Stimulated activated CD4-positive, alpha-beta T cell treated with anti-CD3 and anti-CD28 coated beads, Interleukin-1b, Interleukin-23, amount 100 ng/mL, for 4 hours (primary cell): Measurements from ENCODE around the gene PMF1.
"Not testable (repeated sequence)": the region's sequence is repeated elsewhere in the genome, so short reads cannot be mapped to it uniquely, and the experiment has no call there.

Experiments
- DNase-seq, 2 donors: peaks; one replicate each; pipeline ENCODE4 v3.0.0-alpha.2; 2020; ENCODE audit warnings: low read depth in 2 of 2

The PMF1 gene

DNA sequence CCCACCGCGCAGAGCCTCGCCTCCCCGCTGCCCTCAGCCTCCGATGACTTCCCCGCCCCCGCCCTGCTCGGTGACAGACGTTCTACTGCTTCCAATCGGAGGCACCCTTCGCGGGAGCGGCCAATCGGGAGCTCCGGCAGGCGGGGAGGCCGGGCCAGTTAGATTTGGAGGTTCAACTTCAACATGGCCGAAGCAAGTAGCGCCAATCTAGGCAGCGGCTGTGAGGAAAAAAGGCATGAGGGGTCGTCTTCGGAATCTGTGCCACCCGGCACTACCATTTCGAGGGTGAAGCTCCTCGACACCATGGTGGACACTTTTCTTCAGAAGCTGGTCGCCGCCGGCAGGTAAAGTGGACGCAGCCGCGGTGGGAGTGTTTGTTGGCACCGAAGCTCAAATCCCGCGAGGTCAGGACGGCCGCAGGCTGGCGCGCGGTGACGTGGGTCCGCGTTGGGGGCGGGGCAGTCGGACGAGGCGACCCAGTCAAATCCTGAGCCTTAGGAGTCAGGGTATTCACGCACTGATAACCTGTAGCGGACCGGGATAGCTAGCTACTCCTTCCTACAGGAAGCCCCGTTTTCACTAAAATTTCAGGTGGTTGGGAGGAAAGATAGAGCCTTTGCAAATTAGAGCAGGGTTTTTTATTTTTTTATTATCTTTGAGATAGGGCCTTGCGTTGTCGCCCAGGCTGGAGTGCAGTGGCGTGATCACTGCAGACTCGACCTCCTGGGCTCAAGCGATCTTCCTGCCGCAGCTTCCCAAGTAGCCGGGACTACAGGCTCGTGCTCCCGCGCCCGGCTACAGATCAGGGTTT is at the start of gene PMF1:
TSS of gene PMF1 (plus strand) at position 175 of the 811 bp plus-strand sequence. CDS start at position 184, 9 bp downstream.
- peak; percentile 93 to 94 for DNase-seq

DNA sequence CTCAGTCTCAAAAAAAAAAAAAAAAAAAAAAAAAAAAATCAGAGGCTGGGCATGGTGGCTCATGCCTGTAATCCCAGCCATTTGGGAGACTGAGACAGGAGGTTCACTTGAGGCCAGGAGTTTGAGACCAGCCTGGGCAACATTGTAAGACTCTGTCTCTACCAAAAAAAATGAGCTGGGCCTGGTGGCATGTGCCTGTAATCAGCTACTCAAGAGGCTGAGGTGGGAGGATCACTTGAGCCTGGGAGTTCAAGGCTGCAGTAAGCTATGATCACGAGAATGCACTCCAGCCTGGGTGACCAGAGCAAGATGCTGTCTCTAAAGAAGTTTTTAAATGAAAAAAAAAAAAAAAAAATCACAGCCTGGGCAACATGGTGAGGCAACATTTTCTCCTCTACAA is 49.1 kb upstream of the PMF1 start:
- DNase-seq: no peak

GRCh38 chr1:156164125-156164831 is 48.5 kb upstream of the PMF1 start:
- DNase-seq: no peak

DNA sequence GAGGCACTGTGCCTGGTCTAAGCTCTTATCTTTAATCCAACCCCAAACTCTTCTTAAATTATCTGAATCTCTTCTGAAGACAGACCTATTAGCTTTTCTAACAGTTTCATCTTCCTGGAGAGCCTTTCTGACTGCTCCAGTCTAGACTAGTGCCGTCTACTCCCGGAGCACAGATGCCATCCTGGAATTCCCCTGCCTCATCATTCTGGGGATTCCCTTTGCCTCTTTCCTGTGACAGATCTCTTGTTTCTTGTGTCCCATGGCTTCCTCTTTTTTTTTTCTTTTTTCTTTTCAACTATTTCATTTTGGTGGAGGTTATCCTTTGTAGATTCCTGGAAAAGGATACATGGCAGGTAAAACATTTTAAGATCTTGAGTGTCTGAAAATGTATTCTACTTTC is 47.7 kb upstream of the PMF1 start:
- DNase-seq: no peak

DNA sequence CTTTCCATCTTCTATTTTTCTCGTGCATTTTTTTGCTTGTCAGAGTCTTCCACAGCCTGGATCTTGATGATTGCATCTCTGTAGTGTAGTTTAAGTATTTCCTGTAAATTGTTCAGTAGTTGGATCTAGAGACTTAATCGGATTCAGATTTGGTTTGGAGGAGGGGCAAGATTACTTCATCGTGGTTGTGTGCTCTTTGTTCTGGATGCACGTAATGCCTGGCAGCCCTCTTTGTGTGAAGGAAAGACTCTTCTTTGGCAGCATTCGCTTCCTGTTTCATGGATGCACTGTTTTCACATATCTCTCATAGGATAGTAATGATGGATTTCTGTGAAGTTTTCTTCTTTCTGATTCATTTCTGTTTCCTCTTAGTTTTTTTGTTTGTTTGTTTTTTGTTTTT is 45.3 kb upstream of the PMF1 start:
- DNase-seq: no peak

DNA sequence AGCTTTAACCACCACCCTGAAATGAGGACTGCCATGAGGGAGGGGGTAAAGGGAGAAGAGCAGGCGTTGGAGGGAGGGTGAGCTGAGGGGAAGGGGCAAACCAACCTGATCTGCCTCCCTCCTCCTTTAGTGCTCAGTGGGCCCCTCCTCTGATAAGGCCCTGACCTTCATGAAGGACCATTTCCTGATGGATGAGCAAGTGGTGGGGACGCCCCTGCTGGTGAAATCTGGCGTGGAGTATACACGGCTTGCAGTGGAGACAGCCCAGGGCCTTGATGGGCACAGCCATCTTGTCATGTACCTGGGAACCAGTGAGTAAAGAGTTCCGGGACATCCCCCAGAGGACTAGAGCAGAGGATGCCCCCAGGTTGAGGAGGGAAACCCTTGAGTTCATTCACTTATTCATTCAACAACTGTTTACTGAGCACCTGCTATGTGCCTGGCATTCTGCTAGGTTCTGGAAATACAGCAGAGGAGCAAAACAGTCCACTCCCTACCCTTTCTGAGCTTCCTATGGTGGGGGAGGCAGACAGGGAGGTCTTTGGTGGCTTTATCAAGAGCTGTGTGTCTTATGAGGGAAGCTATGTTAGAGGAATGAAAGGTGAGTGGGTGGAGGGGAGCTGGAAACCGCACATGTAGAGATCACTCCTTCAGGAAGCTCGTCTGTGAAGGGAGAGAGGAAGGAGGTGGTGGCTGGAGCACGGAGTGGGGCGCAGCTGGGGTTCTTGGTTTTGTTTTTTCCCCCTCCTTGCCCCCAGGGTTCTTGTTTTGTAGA is 39.9 kb upstream of the PMF1 start:
- no peak for DNase-seq

- no peak for DNase-seq
Observed at GRCh38 chr1:156176610-156177210, 36.1 kb upstream of the PMF1 start.

GRCh38 chr1:156177919-156178654 is 34.7 kb upstream of the PMF1 start:
- no peak for DNase-seq

GRCh38 chr1:156180471-156180870 is 32.3 kb upstream of the PMF1 start:
- no peak for DNase-seq

GRCh38 chr1:156181391-156181924 is 31.3 kb upstream of the PMF1 start:
- not testable (repeated sequence) for DNase-seq

DNA sequence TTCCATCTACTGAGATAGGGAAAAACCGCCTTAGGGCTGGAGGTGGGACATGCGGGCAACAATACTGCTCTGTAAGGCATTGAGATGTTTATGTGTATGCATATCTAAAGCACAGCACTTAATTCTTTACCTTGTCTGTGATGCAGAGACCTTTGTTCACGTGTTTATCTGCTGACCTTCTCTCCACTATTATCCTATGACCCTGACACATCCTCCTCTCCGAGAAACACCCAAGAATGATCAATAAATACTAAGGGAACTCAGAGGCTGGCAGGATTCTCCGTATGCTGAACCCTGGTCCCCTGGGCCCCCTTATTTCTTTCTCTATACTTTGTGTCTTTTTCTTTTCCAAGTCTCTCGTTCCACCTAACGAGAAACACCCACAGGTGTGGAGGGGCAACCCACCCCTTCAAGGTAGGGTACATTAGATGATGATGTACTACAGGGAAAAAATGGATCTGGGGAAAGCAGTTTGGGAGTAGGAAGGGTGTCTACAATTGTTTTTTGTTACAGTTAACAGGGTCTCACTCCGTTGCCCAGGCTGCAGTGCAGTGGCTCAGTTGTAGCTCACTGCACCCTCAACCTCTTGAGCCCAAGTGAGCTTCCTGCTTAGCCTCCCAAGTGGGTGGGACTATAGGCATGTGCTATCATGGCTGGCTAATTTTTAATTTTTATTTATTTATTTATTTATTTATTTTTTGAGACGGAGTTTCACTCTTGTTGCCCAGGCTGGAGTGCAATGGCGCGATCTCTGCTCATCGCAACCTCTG is 30.6 kb upstream of the PMF1 start:
- DNase-seq: not testable (repeated sequence)

GRCh38 chr1:156186347-156187177 is 26.2 kb upstream of the PMF1 start:
- not testable (repeated sequence) for DNase-seq

DNA sequence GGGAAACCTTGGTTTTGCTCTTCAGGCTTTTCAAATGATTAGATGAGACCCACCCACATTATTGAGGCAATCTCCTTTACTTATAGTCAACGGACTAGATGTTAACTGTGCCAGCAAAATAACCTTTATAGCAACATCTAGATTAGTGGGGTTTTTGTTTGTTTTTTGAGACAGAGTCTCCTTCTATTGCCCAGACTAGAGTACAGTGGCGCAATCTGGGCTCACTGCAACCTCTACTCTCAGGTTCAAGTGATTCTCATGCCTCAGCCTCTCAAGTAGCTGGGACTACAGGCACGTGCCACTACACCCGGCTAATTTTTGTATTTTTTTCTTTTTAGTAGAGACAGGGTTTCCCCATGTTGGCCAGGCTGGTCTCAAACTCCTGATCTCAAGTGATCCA is 22.5 kb upstream of the PMF1 start:
- not testable (repeated sequence) for DNase-seq

- DNase-seq: no peak
Observed at GRCh38 chr1:156191292-156191964, 21.4 kb upstream of the PMF1 start.

GRCh38 chr1:156193208-156193487 is 19.7 kb upstream of the PMF1 start:
- no peak for DNase-seq

- DNase-seq: peak; percentile 90 to 94
Observed at GRCh38 chr1:156193488-156194299, 19.1 kb upstream of the PMF1 start, which contains the start of gene SLC25A44. Gene SLC25A44, plus strand, starts transcription at chr1:156194104. Its CDS starts 5,744 bp downstream, at chr1:156199848.

DNA sequence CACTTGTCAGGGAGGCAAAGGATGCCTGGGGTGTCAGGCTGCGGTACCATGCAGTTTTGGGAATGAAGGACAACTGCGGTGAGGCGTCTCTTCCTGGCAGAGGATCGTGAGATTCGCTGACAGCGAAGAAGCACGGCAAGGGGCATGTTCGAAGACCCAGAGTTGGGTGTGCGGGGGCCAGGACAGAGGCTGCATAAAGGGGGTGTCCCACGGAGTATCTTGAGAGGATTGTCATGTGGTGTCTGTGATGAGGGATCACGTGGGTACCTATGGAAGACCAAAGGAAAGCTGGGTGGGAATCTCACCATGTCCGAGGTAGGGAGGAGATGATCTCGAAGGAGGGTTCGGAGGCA is 18.5 kb upstream of the PMF1 start:
- DNase-seq: no peak

GRCh38 chr1:156195853-156196252 is 17.0 kb upstream of the PMF1 start:
- DNase-seq: no peak
